OCI-LY7 (cell line): ENCODE results near the gene RAD1.

Source experiments
- CTCF ChIP-seq: fragments of 200-600 bp; sonication (generic); conservative IDR thresholded peaks from 2 replicates; pipeline ENCODE4 v1.5.1; 2014; ENCODE audit warnings: mild to moderate bottlenecking, antibody characterized with exemption, low read length, moderate library complexity, mixed read lengths
- EZH2phosphoT487 ChIP-seq: fragments of 200-600 bp; sonication (generic); IDR thresholded peaks from 2 replicates; pipeline ENCODE4 v1.6.1; 2018; ENCODE audit warnings: low read depth, borderline replicate concordance, mild to moderate bottlenecking, mixed run types, antibody characterized with exemption, low read length, moderate library complexity, mixed read lengths

- no peak for TF ChIP-seq CTCF
- no peak for TF ChIP-seq EZH2phosphoT487
Observed at GRCh38 chr5:34923694-34924461, 8.6 kb upstream of the RAD1 start.
